ENCODE data around the gene GPHN.

DNA sequence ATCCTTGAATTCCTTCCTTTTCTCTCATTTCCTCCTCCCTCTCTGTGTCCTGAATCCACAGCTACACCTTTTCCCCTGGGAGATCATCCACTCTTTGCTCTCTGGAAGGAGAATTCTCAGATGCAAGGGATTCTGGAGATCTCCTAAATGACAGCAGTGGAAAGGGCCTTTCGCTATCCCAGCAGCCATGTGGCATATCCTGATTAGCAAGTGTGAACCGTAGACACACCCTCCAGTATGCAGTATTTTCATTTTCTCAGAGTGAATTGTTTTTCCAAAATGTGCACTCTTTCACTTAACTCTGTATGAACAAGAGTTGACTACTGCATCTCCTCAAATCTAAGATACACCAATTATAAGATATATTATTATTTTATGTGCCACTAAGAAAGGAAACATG lies 687.3 kb downstream of the GPHN start:
- TF ChIP-seq CTCF (conservative IDR thresholded peaks at IDR 0.05; ENCODE audit: low read depth, low read length) (no peak), BHLHE40 (IDR thresholded peaks at IDR 0.05; ENCODE audit: low read depth, low read length) (no peak), POLR2A (IDR thresholded peaks at IDR 0.05; ENCODE audit: low read depth, low read length) (no peak), RAD21 (IDR thresholded peaks at IDR 0.05; ENCODE audit: low read length) (no peak)
